K562 (cell line): ENCODE results near the gene EPN2. TPM values are rescaled to one million over a fixed set of nuclear protein-coding genes. Genes with fewer than 3 reads are reported as not detected.

Source experiments
- ATAC-seq: fragments of 200-7000 bp; cut with Tn5 transposase; 3 replicates; pipeline ENCODE4 v1.9.1; 2020; ENCODE audit warnings: moderate library complexity
- BruUV-seq: library from RNA; stranded (reverse); fragments of 400-500 nt; replicated peaks from 2 replicates; lab custom pipeline; 2021; lab: Mats Ljungman, UMichigan
- CTCF ChIA-PET: fragments of 300-600 bp; formaldehyde crosslinking; extraction: SDS; loops from one replicate; lab custom pipeline; 2021; ENCODE audit warnings: low intra/inter-chr PET ratio; lab: Yijun Ruan, JAX
- POLR2A ChIA-PET: fragments of 300-600, 350-650 bp; sonication (Branson Sonifier 250); formaldehyde crosslinking; extraction: SDS; loops from one replicate; lab custom pipeline; 2021; ENCODE audit warnings: antibody characterized with exemption, inconsistent platforms; lab: Yijun Ruan, JAX
- DNase-seq, 4 experiments: peaks; one replicate each; pipeline versions ENCODE4 v3.0.0 to v3.0.0-alpha.2; 2011 to 2018; ENCODE audit warnings: low spot score in 3 of 4, mixed read lengths in 3 of 4; ENCODE audit errors: extremely low read depth in 1 of 4
- FAIRE-seq: peaks from 2 replicates; lab custom pipeline; 2011; peaks lifted over from hg19 to GRCh38; lab: Jason Lieb, UNC
- H2AFZ ChIP-seq: 2 replicates; pipeline ENCODE4 v1.6.0; 2011; ENCODE audit warnings: low read depth, low read length, control low read depth, inconsistent platforms
- H3K27ac ChIP-seq: fragments of 200-600 bp; 3 replicates; pipeline ENCODE4 v1.8.0; 2011; ENCODE audit warnings: low read depth, mild to moderate bottlenecking, control low read depth, inconsistent platforms, low read length, moderate library complexity, mixed read lengths; ENCODE audit errors: extremely low read depth
- H3K27me3 ChIP-seq, 2 experiments: fragments of 300-600 bp in 1 of 2; 2 replicates in 1 of 2; 3 replicates in 1 of 2; pipeline versions ENCODE4 v1.6.0 to v1.8.0; 2011; ENCODE audit warnings: inconsistent platforms in 2 of 2, low read length in 2 of 2, mild to moderate bottlenecking in 1 of 2, mixed read lengths in 1 of 2, moderate library complexity in 1 of 2; ENCODE audit not compliant: control insufficient read depth in 2 of 2, insufficient read depth in 2 of 2
- H3K36me3 ChIP-seq: fragments of 300-600 bp; 3 replicates; pipeline ENCODE4 v1.8.0; 2011; ENCODE audit warnings: mild to moderate bottlenecking, low read length, inconsistent platforms; ENCODE audit not compliant: control insufficient read depth, insufficient read depth
- H3K4me1 ChIP-seq, 2 experiments: fragments of 200-600 bp in 1 of 2; replicated peaks in 1 of 2; 2 replicates in 1 of 2; 3 replicates in 1 of 2; pipeline versions ENCODE4 v1.5.1 to v1.8.0; 2011; ENCODE audit warnings: inconsistent platforms in 2 of 2, low read length in 2 of 2, mild to moderate bottlenecking in 1 of 2, mixed read lengths in 1 of 2, moderate library complexity in 1 of 2; ENCODE audit not compliant: control insufficient read depth in 2 of 2, insufficient read depth in 2 of 2
- H3K4me2 ChIP-seq: 2 replicates; pipeline ENCODE4 v1.6.1; 2011; ENCODE audit warnings: low read length, control low read depth, inconsistent platforms, mixed read lengths; ENCODE audit not compliant: insufficient read depth
- H3K4me3 ChIP-seq: fragments of 200-600 bp; sonication (generic), shearing (Covaris generic); 2 replicates; pipeline ENCODE4 v1.5.1; 2016; ENCODE audit warnings: control low read depth, inconsistent platforms
- H3K79me2 ChIP-seq: fragments of 200-600 bp; 3 replicates; pipeline ENCODE4 v1.8.0; 2011; ENCODE audit warnings: low read length, inconsistent platforms; ENCODE audit not compliant: control insufficient read depth, insufficient read depth
- H3K9ac ChIP-seq, 2 experiments: 2 replicates each; pipeline versions ENCODE4 v1.6.0 to v1.6.1; 2011; ENCODE audit warnings: low read depth in 2 of 2, low read length in 2 of 2, control low read depth in 1 of 2, inconsistent platforms in 1 of 2, mild to moderate bottlenecking in 1 of 2, mixed read lengths in 1 of 2; ENCODE audit not compliant: insufficient read depth in 1 of 2
- H3K9me1 ChIP-seq: one replicate; pipeline ENCODE4 v1.6.0; 2011; ENCODE audit warnings: inconsistent platforms, mild to moderate bottlenecking, low read length, moderate library complexity; ENCODE audit not compliant: control insufficient read depth, insufficient read depth
- H3K9me3 ChIP-seq: replicated peaks from 2 replicates; pipeline ENCODE4 v1.5.1; 2011; ENCODE audit warnings: low read depth, low read length, inconsistent platforms; ENCODE audit not compliant: control insufficient read depth, insufficient read depth
- H4K20me1 ChIP-seq: replicated peaks from 2 replicates; pipeline ENCODE4 v1.6.1; 2011; ENCODE audit warnings: low read length, inconsistent platforms, mixed read lengths; ENCODE audit not compliant: control insufficient read depth, insufficient read depth
- FOXK1 ChIP-seq: sonication (generic); formaldehyde crosslinking; IDR thresholded peaks from 2 replicates; pipeline ENCODE4 v1.8.0; 2022; ENCODE audit warnings: missing genetic modification reagents, mild to moderate bottlenecking, borderline replicate concordance
- KLF13 ChIP-seq: fragments of 450-650 bp; IDR thresholded peaks from 2 replicates; pipeline ENCODE4 v1.6.1; 2016; ENCODE audit warnings: missing genetic modification characterization, low read depth, mild to moderate bottlenecking, missing compliant biosample characterization, moderate library complexity, borderline replicate concordance
- PCBP2 ChIP-seq: fragments of 200-400 bp; formaldehyde crosslinking; IDR thresholded peaks from 2 replicates; pipeline ENCODE4 v1.6.1; 2018; ENCODE audit warnings: low read length, low read depth, mild to moderate bottlenecking, moderate library complexity; ENCODE audit not compliant: poor library complexity, severe bottlenecking
- PHF21A ChIP-seq: fragments of 450-650 bp; IDR thresholded peaks from 2 replicates; pipeline ENCODE4 v1.6.1; 2017; ENCODE audit warnings: low read depth, borderline replicate concordance
- SIN3B ChIP-seq: fragments of 450-650 bp; IDR thresholded peaks from 2 replicates; pipeline ENCODE4 v1.6.1; 2017; ENCODE audit warnings: low read depth, mild to moderate bottlenecking, moderate library complexity
- SMARCA5 ChIP-seq: fragments of 450-650 bp; IDR thresholded peaks from 2 replicates; pipeline ENCODE4 v1.6.1; 2016
- SRSF7 ChIP-seq: fragments of 200-400 bp; formaldehyde crosslinking; optimal IDR thresholded peaks from 2 replicates; pipeline ENCODE3; 2017; ENCODE audit warnings: mild to moderate bottlenecking, low read depth, low read length
- WGBS: fragments of 100-300 bp; shearing (Covaris generic); methylation state at CpG from one replicate; pipeline ENCODE4 v1.1.6; 2016; ENCODE audit warnings: low coverage, mixed read lengths; ENCODE audit not compliant: insufficient coverage; ENCODE audit errors: missing lambda C conversion rate; 5-methylcytosine and 5-hydroxymethylcytosine counted together
- in situ Hi-C: fragments of 300-500 bp; cut with MboI; formaldehyde crosslinking; loops from 4 replicates; pipeline ENCODE4 v1.15.0; 2018; ENCODE audit warnings: inconsistent platforms, mixed read lengths
- intact Hi-C: fragments of 100-400 bp; cut with micrococcal nuclease; formaldehyde crosslinking; loops from 2 replicates; pipeline ENCODE4 v1.14.2; 2022
- polyA plus RNA-seq, 8 experiments: library from polyadenylated mRNA; depleted of rRNA in 4 of 8; stranded (reverse) in 5 of 8; unstranded in 3 of 8; fragments of >200 nt; fragmentation: Nextera tagmentation in 2 of 8; fragmentation: Illumina TruSeq in 1 of 8; extraction: Ambion mirVana in 2 of 8; extraction: Trizol in 1 of 8; gene quantifications; 2 replicates each; pipeline versions ENCODE4 v1.2.1 to v1.2.3, GENCODE V29; 2011 to 2014; ENCODE audit warnings: inconsistent platforms in 1 of 8, missing spikeins in 1 of 8
- total RNA-seq, 7 experiments: library from RNA; depleted of rRNA in 6 of 7; stranded (reverse); fragments of >200 nt in 6 of 7; fragmentation: Illumina TruSeq in 2 of 7; extraction: Trizol in 2 of 7; gene quantifications; 2 replicates each; pipeline versions ENCODE4 v1.2.1 to v1.2.3, GENCODE V29; 2011 to 2021; ENCODE audit warnings: low replicate concordance in 1 of 7
- TF ChIP-seq, protein P1 (sequence below): IDR thresholded peaks from 2 replicates; pipeline ENCODE4 v1.6.1; 2011; ENCODE audit warnings: borderline replicate concordance, low read depth, mild to moderate bottlenecking, moderate library complexity, low read length; ENCODE audit not compliant: insufficient read depth, poor library complexity, severe bottlenecking

EPN2 gene
- total and polyA plus RNA-seq, 9 of the 15 experiments (the other 6 are each of a cell fraction or from before 2014, with no cell fraction given): 1.0 to 12.9 (median 8.9) TPM

DNA sequence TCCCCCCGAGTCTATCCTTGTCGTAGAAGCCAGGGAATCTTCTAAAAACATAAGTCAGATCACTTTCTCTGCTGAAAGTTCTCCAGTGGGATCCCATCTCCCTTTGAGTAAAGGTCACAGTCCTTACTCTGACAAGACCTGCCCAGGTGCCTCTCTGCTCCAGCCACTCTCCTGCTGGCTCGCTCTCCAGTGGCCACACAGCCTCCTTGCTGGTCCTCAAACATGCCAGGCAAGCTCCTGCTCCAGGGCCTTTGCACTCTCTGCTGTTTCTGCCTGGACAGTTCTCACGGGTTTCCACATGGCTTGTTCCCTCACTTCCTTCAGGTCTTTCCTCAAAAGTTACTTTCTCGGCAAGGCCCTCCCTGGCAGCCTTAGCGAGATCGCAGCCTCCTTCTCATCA lies 122.0 kb downstream of the EPN2 start:
- no peak overlapping the region for H3K27ac ChIP-seq
- 72% methylated on average over 7 of the region's 7 CpGs for WGBS
- no peak for FAIRE-seq
- intact Hi-C loops (no loop called here), in situ Hi-C loops (no loop called here)
- no peak for DNase-seq
- no peak for ATAC-seq
- H3K9ac ChIP-seq: no peak overlapping the region; a peak in 1 of 4 replicates
- no peaks in the 10 kb centered on the region for H4K20me1 ChIP-seq
- no peak overlapping the region for H2AFZ ChIP-seq
- BruUV-seq: no TSS peak
- H3K9me3 ChIP-seq: no peaks in the 10 kb centered on the region
- H3K36me3 ChIP-seq: no peaks in the 10 kb centered on the region
- no peak overlapping the region for H3K4me3 ChIP-seq
- TF ChIP-seq SIN3B: no peak
- TF ChIP-seq, all 486 proteins: peak for 0
- ChIA-PET CTCF (no interaction called here), POLR2A (interaction anchor here (0.7 kb wide), 1 partner anchor 79 kb away, joined by 3 read pairs; no protein-coding TSS in a partner anchor)
- no peaks in the 10 kb centered on the region for H3K27me3 ChIP-seq
- H3K4me1 ChIP-seq: peaks cover 6 to 16% of the 10 kb centered on the region in 2 experiments; a peak in 4 of 5 replicates
- peaks cover 9% of the 10 kb centered on the region; the same call in 2 of the 3 replicates for H3K79me2 ChIP-seq
- no peaks in the 10 kb centered on the region for H3K9me1 ChIP-seq
- H3K4me2 ChIP-seq: no peak overlapping the region

DNA sequence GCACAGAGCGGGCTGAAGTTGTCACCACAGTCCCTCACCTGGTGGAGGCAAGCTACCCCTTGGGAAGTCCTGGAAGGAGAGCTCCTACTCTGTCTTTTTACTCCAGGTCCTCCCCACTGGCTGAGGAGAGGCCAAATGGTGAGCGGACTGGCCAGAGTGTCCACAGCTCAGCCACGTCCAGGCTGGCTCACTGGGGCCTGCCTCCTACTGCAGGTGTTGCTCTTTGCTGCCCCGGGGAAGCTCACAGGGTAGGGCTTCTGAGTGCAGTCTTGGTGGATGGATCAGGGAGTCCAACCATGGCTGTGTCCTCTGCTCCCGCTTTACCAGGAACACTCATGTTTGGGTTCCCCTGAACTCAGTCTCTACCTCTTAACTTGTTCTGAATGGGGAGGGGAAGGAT lies 122.7 kb downstream of the EPN2 start:
- CTCF ChIA-PET: no interaction called here
- intact Hi-C loops: no loop called here
- no peak for FAIRE-seq

More for the DNA sequence above, 122.7 kb downstream of the EPN2 start:
- peaks cover 6 to 19% of the 10 kb centered on the region in 2 experiments; a peak in 4 of 5 replicates for H3K4me1 ChIP-seq
- no peak overlapping the region for H3K27ac ChIP-seq
- H3K9ac ChIP-seq: no peak overlapping the region
- no peaks in the 10 kb centered on the region for H3K9me1 ChIP-seq
- ATAC-seq: no peak
- no peaks in the 10 kb centered on the region for H3K9me3 ChIP-seq
- in situ Hi-C loops: loop anchor here (5.0 to 10.0 kb wide), 2 partner anchors 87 to 405 kb away; no protein-coding TSS in a partner anchor
- no peak overlapping the region for H3K4me3 ChIP-seq
- H3K4me2 ChIP-seq: no peak overlapping the region
- H2AFZ ChIP-seq: no peak overlapping the region
- no peak for DNase-seq
- BruUV-seq: no TSS peak
- peaks cover 9% of the 10 kb centered on the region; the same call in 2 of the 3 replicates for H3K79me2 ChIP-seq
- POLR2A ChIA-PET: interaction anchor here (0.6 kb wide), 1 partner anchor 357 kb away, joined by 4 read pairs; no protein-coding TSS in a partner anchor
- TF ChIP-seq PCBP2 (no peak), KLF13 (tag) (no peak), FOXK1 (CRISPR knock-in tag) (no peak), PHF21A (no peak), SRSF7 (no peak), SMARCA5 (no peak)
- TF ChIP-seq, protein P1, sequence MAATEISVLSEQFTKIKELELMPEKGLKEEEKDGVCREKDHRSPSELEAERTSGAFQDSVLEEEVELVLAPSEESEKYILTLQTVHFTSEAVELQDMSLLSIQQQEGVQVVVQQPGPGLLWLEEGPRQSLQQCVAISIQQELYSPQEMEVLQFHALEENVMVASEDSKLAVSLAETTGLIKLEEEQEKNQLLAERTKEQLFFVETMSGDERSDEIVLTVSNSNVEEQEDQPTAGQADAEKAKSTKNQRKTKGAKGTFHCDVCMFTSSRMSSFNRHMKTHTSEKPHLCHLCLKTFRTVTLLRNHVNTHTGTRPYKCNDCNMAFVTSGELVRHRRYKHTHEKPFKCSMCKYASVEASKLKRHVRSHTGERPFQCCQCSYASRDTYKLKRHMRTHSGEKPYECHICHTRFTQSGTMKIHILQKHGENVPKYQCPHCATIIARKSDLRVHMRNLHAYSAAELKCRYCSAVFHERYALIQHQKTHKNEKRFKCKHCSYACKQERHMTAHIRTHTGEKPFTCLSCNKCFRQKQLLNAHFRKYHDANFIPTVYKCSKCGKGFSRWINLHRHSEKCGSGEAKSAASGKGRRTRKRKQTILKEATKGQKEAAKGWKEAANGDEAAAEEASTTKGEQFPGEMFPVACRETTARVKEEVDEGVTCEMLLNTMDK: no peak
- H3K36me3 ChIP-seq: no peaks in the 10 kb centered on the region
- no peaks in the 10 kb centered on the region for H3K27me3 ChIP-seq
- H4K20me1 ChIP-seq: no peaks in the 10 kb centered on the region
- 77% methylated on average over 4 of the region's 5 CpGs for WGBS
